Measurements from ENCODE around the gene SLC6A20.

- no peak for TF ChIP-seq POLR2A (IDR thresholded peaks at IDR 0.05)
- no peak for TF ChIP-seq CTCF (IDR thresholded peaks at IDR 0.05)
Observed at GRCh38 chr3:45819543-45819942, 23.2 kb upstream of the SLC6A20 start.

Data from lower leg skin (tissue), 3 donors.